ENCODE measurements around the gene ZDHHC7.

GRCh38 chr16:85033171-85033570 is 21.8 kb upstream of the ZDHHC7 start:
- TF ChIP-seq POLR2A (IDR thresholded peaks at IDR 0.05; ENCODE audit: low read length): no peak
- no peak for TF ChIP-seq GATA1 (IDR thresholded peaks at IDR 0.05; ENCODE audit: low read depth, low read length)

Measured in erythroblast (primary cell).